ENCODE data around the gene KIF3B. TPM values are rescaled to one million over a fixed set of nuclear protein-coding genes. Genes with fewer than 3 reads are reported as not detected.

The KIF3B gene
- total and polyA plus RNA-seq, 2 of the 13 experiments (the other 11 are each of a cell fraction or from before 2014, with no cell fraction given): 23.6 to 28.8 TPM

GRCh38 chr20:32244150-32244823 lies 33.2 kb upstream of the KIF3B start (continued):
- TF ChIP-seq LRRFIP1 (CRISPR knock-in tag; conservative IDR thresholded peaks at IDR 0.05) (no peak), SALL2 (CRISPR knock-in tag; IDR thresholded peaks at IDR 0.05) (no peak), PRMT3 (CRISPR knock-in tag; IDR thresholded peaks at IDR 0.05; ENCODE audit: borderline replicate concordance, low read depth) (no peak), ZNF704 (CRISPR knock-in tag; IDR thresholded peaks at IDR 0.05; ENCODE audit: borderline replicate concordance) (0 out of 2 replicates have a peak, but pooled peaks have one; percentile 44), FOXC1 (CRISPR knock-in tag; IDR thresholded peaks at IDR 0.05; ENCODE audit: borderline replicate concordance) (no peak), ZSCAN21 (CRISPR knock-in tag; IDR thresholded peaks at IDR 0.05; ENCODE audit: borderline replicate concordance) (0 out of 2 replicates have a peak, but pooled peaks have one; percentile 19), NCOA5 (CRISPR knock-in tag; IDR thresholded peaks at IDR 0.05) (no peak), FOXP4 (CRISPR knock-in tag; IDR thresholded peaks at IDR 0.05) (no peak), KLF12 (CRISPR knock-in tag; IDR thresholded peaks at IDR 0.05; ENCODE audit: borderline replicate concordance) (no peak), ZNF160 (CRISPR knock-in tag; IDR thresholded peaks at IDR 0.05) (no peak), RFX3 (CRISPR knock-in tag; IDR thresholded peaks at IDR 0.05) (no peak), HDAC2 (CRISPR knock-in tag; IDR thresholded peaks at IDR 0.05) (no peak), RELA (CRISPR knock-in tag; IDR thresholded peaks at IDR 0.05) (no peak), ZNF34 (CRISPR knock-in tag; IDR thresholded peaks at IDR 0.05; ENCODE audit: borderline replicate concordance) (no peak; the same call in 1 of the 2 replicates), ZNF124 (CRISPR knock-in tag; IDR thresholded peaks at IDR 0.05) (no peak), FLYWCH1 (CRISPR knock-in tag; IDR thresholded peaks at IDR 0.05) (no peak)
- TF ChIP-seq, protein P1, sequence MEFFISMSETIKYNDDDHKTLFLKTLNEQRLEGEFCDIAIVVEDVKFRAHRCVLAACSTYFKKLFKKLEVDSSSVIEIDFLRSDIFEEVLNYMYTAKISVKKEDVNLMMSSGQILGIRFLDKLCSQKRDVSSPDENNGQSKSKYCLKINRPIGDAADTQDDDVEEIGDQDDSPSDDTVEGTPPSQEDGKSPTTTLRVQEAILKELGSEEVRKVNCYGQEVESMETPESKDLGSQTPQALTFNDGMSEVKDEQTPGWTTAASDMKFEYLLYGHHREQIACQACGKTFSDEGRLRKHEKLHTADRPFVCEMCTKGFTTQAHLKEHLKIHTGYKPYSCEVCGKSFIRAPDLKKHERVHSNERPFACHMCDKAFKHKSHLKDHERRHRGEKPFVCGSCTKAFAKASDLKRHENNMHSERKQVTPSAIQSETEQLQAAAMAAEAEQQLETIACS (CRISPR knock-in tag; IDR thresholded peaks at IDR 0.05): no peak
- TF ChIP-seq, protein P2, sequence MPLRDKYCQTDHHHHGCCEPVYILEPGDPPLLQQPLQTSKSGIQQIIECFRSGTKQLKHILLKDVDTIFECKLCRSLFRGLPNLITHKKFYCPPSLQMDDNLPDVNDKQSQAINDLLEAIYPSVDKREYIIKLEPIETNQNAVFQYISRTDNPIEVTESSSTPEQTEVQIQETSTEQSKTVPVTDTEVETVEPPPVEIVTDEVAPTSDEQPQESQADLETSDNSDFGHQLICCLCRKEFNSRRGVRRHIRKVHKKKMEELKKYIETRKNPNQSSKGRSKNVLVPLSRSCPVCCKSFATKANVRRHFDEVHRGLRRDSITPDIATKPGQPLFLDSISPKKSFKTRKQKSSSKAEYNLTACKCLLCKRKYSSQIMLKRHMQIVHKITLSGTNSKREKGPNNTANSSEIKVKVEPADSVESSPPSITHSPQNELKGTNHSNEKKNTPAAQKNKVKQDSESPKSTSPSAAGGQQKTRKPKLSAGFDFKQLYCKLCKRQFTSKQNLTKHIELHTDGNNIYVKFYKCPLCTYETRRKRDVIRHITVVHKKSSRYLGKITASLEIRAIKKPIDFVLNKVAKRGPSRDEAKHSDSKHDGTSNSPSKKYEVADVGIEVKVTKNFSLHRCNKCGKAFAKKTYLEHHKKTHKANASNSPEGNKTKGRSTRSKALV (CRISPR knock-in tag; IDR thresholded peaks at IDR 0.05): no peak
- TF ChIP-seq, protein P3, sequence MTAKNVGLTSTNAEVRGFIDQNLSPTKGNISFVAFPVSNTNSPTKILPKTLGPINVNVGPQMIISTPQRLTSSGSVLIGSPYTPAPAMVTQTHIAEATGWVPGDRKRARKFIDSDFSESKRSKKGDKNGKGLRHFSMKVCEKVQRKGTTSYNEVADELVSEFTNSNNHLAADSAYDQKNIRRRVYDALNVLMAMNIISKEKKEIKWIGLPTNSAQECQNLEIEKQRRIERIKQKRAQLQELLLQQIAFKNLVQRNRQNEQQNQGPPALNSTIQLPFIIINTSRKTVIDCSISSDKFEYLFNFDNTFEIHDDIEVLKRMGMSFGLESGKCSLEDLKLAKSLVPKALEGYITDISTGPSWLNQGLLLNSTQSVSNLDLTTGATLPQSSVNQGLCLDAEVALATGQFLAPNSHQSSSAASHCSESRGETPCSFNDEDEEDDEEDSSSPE (CRISPR knock-in tag; IDR thresholded peaks at IDR 0.05): no peak
